ENCODE data around the gene ADCY1. TPM values are rescaled to one million over a fixed set of nuclear protein-coding genes. Genes with fewer than 3 reads are reported as not detected.

ADCY1 gene
- total RNA-seq, 1 donor from 2014 or later = 13.7 TPM

DNA sequence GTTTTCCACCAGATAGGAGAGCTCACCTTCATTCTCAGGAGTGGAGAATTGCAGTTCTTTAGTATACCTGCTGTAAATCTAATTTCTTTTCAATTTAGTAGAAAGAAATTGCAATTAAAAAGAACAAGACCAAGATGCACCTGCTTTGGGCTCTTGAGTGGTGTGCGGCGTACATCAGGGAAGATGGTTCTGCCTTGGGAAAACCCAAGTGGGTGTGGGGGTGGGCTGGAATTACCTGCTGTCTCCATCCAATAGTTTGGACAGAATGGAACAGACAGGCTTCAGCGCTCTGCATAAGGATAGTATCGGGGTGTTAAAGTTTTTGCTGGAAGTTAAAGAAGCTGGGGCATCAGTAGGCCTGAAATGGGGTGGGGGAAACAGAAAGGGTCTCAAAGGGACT lies 7.2 kb upstream of the ADCY1 start:
- TF ChIP-seq, protein P1, sequence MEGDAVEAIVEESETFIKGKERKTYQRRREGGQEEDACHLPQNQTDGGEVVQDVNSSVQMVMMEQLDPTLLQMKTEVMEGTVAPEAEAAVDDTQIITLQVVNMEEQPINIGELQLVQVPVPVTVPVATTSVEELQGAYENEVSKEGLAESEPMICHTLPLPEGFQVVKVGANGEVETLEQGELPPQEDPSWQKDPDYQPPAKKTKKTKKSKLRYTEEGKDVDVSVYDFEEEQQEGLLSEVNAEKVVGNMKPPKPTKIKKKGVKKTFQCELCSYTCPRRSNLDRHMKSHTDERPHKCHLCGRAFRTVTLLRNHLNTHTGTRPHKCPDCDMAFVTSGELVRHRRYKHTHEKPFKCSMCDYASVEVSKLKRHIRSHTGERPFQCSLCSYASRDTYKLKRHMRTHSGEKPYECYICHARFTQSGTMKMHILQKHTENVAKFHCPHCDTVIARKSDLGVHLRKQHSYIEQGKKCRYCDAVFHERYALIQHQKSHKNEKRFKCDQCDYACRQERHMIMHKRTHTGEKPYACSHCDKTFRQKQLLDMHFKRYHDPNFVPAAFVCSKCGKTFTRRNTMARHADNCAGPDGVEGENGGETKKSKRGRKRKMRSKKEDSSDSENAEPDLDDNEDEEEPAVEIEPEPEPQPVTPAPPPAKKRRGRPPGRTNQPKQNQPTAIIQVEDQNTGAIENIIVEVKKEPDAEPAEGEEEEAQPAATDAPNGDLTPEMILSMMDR (conservative IDR thresholded peaks at IDR 0.05) = no peak
- H3K27me3 Mint-ChIP-seq (ENCODE audit: low read depth) = peaks cover 45% of the 10 kb centered on the region

DNA sequence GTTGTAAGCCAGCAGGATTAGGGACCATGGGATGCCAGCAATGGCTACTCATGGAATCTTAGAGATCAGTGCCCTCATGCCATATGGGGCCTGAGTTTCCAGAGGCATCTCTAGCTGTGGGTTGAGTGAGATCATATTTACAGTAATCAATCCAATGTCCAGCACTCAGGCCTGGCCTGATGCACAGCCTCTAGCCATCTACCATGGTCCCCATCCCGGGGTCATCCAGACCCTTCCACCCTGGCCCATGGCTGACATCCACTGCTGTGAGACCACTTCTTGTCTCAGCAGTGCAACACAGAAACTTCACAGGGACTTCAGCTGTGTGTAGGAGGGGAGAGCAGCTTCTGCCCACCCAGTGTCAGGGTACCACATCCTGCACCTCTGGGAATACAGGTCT lies 6.5 kb upstream of the ADCY1 start:
- TF ChIP-seq, protein P1 (conservative IDR thresholded peaks at IDR 0.05) = no peak
- no peaks in the 10 kb centered on the region for H3K36me3 Mint-ChIP-seq (ENCODE audit: low read depth)
- no peak overlapping the region for H3K27ac Mint-ChIP-seq (ENCODE audit: unreplicated experiment)
- peaks cover 49% of the 10 kb centered on the region for H3K27me3 Mint-ChIP-seq (ENCODE audit: low read depth)
- no peaks in the 10 kb centered on the region for H3K9me3 Mint-ChIP-seq
- no peak overlapping the region for H3K4me3 Mint-ChIP-seq
- no peak for DNase-seq (ENCODE audit: low read depth, low spot score)
- no peaks in the 10 kb centered on the region for H3K4me1 Mint-ChIP-seq

More for the DNA sequence above, 7.2 kb upstream of the ADCY1 start:
- no peak overlapping the region for H3K27ac Mint-ChIP-seq (ENCODE audit: unreplicated experiment)
- no peak overlapping the region for H3K4me3 Mint-ChIP-seq
- DNase-seq (ENCODE audit: low read depth, low spot score) = no peak
- no peaks in the 10 kb centered on the region for H3K4me1 Mint-ChIP-seq
- no peaks in the 10 kb centered on the region for H3K9me3 Mint-ChIP-seq
- no peaks in the 10 kb centered on the region for H3K36me3 Mint-ChIP-seq (ENCODE audit: low read depth)

DNA sequence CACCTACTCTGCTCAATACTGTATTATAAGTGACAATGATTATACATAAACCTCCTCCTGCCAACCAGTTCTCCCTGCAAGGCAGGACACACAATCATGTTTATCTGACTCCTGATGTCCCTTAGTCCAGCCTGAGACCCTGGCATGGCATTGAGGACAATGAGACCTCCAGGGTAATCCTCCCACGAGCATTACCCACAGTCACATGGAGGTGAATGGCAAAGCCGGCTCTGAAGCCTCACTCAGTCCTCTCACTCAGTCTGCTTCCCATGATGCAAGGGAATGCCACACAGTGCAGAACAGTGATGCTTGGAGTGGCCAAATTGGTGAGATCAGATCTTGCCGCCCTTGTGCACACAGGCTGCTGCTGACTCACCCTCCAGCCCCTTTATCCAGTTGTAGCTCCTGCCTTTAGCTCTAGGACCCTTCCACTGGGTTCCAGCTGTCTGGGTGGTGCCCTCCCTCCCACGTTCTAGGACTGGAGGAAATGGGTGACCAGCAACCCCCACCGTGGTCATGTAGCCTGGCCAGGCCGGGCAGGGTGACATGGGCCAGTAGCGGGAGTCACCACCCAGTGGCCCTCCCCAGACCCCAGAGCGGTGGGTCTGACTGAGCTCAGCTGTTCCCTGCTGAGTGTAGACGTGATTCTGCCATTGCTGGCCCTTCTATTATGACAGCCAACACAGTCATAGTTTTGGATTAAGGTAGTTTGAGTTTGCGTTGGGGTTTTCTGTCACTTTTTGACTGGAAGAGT lies 5.5 kb upstream of the ADCY1 start:
- H3K4me3 Mint-ChIP-seq = no peak overlapping the region
- no peak for DNase-seq (ENCODE audit: low read depth, low spot score)
- no peak overlapping the region for H3K27ac Mint-ChIP-seq (ENCODE audit: unreplicated experiment)
- H3K36me3 Mint-ChIP-seq (ENCODE audit: low read depth) = no peaks in the 10 kb centered on the region
- TF ChIP-seq, protein P1 (conservative IDR thresholded peaks at IDR 0.05) = no peak
- H3K27me3 Mint-ChIP-seq (ENCODE audit: low read depth) = peaks cover 49% of the 10 kb centered on the region
- no peaks in the 10 kb centered on the region for H3K9me3 Mint-ChIP-seq
- peaks cover 3% of the 10 kb centered on the region for H3K4me1 Mint-ChIP-seq

DNA sequence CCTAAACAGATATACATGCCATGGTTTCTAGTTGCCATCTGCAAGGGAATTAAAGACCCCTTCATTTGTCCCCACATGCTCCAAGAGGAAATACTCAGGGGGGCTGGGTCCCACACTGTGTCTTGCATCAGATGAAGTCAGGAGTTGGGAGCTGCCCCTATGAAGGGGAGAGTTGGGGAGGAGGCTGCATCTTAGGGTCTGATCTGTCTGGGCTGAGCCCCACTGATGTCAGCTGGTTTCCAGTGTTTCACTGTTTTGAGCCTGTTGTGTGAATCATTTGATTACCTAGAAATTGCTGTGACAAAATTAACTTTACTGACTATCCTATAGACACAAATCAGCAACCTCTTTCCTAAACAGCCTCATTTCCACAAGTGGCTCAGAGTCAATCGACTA lies 4.9 kb upstream of the ADCY1 start:
- TF ChIP-seq, protein P1 (conservative IDR thresholded peaks at IDR 0.05) = no peak
- Mint-ChIP-seq H3K4me1 (peaks cover 3% of the 10 kb centered on the region), H3K4me3 (no peak overlapping the region), H3K27ac (ENCODE audit: unreplicated experiment) (no peak overlapping the region), H3K9me3 (no peaks in the 10 kb centered on the region), H3K36me3 (ENCODE audit: low read depth) (no peaks in the 10 kb centered on the region), H3K27me3 (ENCODE audit: low read depth) (peaks cover 47% of the 10 kb centered on the region)
- DNase-seq (ENCODE audit: low read depth, low spot score) = no peak

DNA sequence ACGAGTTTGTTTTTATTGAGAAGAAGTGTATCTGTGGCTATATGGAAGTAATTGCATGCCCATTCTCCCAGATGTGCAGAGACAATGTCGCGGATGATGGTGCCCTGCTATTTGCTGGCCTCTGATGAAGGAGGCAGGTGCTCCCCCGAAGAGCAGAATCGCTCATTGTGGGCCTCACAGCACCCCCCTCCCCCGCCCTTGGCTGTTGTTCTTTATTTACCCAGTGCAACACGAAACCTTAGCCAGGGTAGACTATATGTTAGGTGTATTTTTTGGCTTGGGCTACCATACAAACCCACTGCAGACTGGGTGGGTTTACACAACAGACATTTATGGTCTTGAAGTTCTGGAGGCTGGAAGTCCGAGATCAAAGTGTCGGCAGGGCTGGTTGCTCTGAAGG lies 3.4 kb upstream of the ADCY1 start:
- DNase-seq (ENCODE audit: low read depth, low spot score) = no peak
- Mint-ChIP-seq H3K27me3 (ENCODE audit: low read depth) (peaks cover 52% of the 10 kb centered on the region), H3K4me1 (peaks cover 7% of the 10 kb centered on the region), H3K4me3 (no peak overlapping the region), H3K27ac (ENCODE audit: unreplicated experiment) (no peak overlapping the region), H3K9me3 (no peaks in the 10 kb centered on the region), H3K36me3 (ENCODE audit: low read depth) (no peaks in the 10 kb centered on the region)
- TF ChIP-seq, protein P1 (conservative IDR thresholded peaks at IDR 0.05) = no peak

Measured in neural crest cell (in vitro differentiated cells).